Measurements from ENCODE around the gene TMEM240. TPM values are rescaled to one million over a fixed set of nuclear protein-coding genes. Genes with fewer than 3 reads are reported as not detected.
A peak's percentile ranks its signal among the peaks of the same experiment; 100 is the strongest.
"Not testable (repeated sequence)": the region's sequence is repeated elsewhere in the genome, so short reads cannot be mapped to it uniquely, and the experiment has no call there.

The TMEM240 gene
- total and polyA plus RNA-seq, 9 of the 15 experiments (the other 6 are each of a cell fraction or from before 2014, with no cell fraction given), result 0.24 to 2.0 (median 0.69) TPM; not detected in 5

- H3K9me3 ChIP-seq (replicated peaks; ENCODE audit: control insufficient read depth, insufficient read depth, low read depth, low read length); H3K36me3 ChIP-seq (ENCODE audit: control insufficient read depth, insufficient read depth, low read length); H3K79me2 ChIP-seq (ENCODE audit: control insufficient read depth, insufficient read depth, low read length); in situ Hi-C loops (cut with MboI); H3K4me3 ChIP-seq; BruUV-seq (replicated peaks); H3K27me3 ChIP-seq (ENCODE audit: control insufficient read depth in 2 of 2, insufficient read depth in 2 of 2, low read length in 2 of 2); H3K9me1 ChIP-seq (ENCODE audit: control insufficient read depth, insufficient read depth, low read length); H4K20me1 ChIP-seq (replicated peaks; ENCODE audit: control insufficient read depth, insufficient read depth, low read length); TF ChIP-seq ATF1 (CRISPR knock-in tag; IDR thresholded peaks at IDR 0.05); TOE1 (CRISPR knock-in tag; IDR thresholded peaks at IDR 0.05; ENCODE audit: borderline replicate concordance, low read depth); NR2C2 (CRISPR knock-in tag; IDR thresholded peaks at IDR 0.05): not testable (repeated sequence)
- Histone ChIP-seq H3K9ac (ENCODE audit: insufficient read depth in 1 of 2, low read depth in 2 of 2, low read length in 2 of 2) (peak overlapping the region; percentile 20 to 48; a peak in 1 of 4 replicates), H3K4me2 (ENCODE audit: insufficient read depth, low read length) (peak overlapping the region; percentile 67), H2AFZ (ENCODE audit: low read depth, low read length) (peak overlapping the region; percentile 69), H3K27ac (ENCODE audit: extremely low read depth, low read depth, low read length) (peak overlapping the region; percentile 74), H3K4me1 (replicated peaks in 1 of 2; ENCODE audit: control insufficient read depth in 2 of 2, insufficient read depth in 2 of 2, low read length in 2 of 2) (peaks cover 8 to 15% of the 10 kb centered on the region in 2 experiments; a peak in 3 of 5 replicates)
- FAIRE-seq (peak; percentile 91), DNase-seq (ENCODE audit: extremely low read depth in 1 of 4, low spot score in 3 of 4) (peak in 1 of 4 experiments; percentile 76), ATAC-seq (peak; percentile 91)
- WGBS (ENCODE audit: insufficient coverage, low coverage, missing lambda C conversion rate), result 4% methylated on average over 12 of the region's 22 CpGs
- ChIA-PET CTCF (ENCODE audit: low intra/inter-chr PET ratio) (interaction anchor here (1.4 kb wide), 1 partner anchor 156 kb away, joined by 5 read pairs; the partner anchor contains the start of gene DVL1), POLR2A (interaction anchor here (0.6 to 2.0 kb wide), 7 partner anchors 14 to 222 kb away, joined by 3 to 11 read pairs (median 3); partner anchors contain the start of gene AURKAIP1)
- intact Hi-C loops (cut with micrococcal nuclease), result loop anchor here (10.0 kb wide), 1 partner anchor 131 kb away; the partner anchor contains the start of gene AURKAIP1
- TF ChIP-seq SP1 (CRISPR knock-in tag; IDR thresholded peaks at IDR 0.05) (peak; percentile 0; the same call in 1 of the 2 replicates), ZBTB11 (CRISPR knock-in tag; IDR thresholded peaks at IDR 0.05) (peak in 1 of 3 experiments; percentile 78; a peak in 2 of 6 replicates), ATF1 (tag; IDR thresholded peaks at IDR 0.05) (peak; percentile 69), ETV1 (tag; conservative IDR thresholded peaks at IDR 0.05; ENCODE audit: low read depth) (peak; percentile 94), GABPA (tag; conservative IDR thresholded peaks at IDR 0.05; ENCODE audit: low read depth) (peak; percentile 82), TOE1 (IDR thresholded peaks at IDR 0.05; ENCODE audit: borderline replicate concordance) (peak; percentile 50; the same call in 1 of the 2 replicates), NR2C2 (tag; IDR thresholded peaks at IDR 0.05) (peak; percentile 77), POLR2A (conservative IDR thresholded peaks at IDR 0.05) (0 out of 2 replicates have a peak, but pooled peaks have one; percentile 34)
- TF ChIP-seq, protein P1, sequence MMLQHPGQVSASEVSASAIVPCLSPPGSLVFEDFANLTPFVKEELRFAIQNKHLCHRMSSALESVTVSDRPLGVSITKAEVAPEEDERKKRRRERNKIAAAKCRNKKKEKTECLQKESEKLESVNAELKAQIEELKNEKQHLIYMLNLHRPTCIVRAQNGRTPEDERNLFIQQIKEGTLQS (IDR thresholded peaks at IDR 0.05), result 0 out of 2 replicates have a peak, but pooled peaks have one; percentile 3
- TF ChIP-seq, protein P1 (CRISPR knock-in tag; conservative IDR thresholded peaks at IDR 0.05), result not testable (repeated sequence)
- TF ChIP-seq, protein P2, sequence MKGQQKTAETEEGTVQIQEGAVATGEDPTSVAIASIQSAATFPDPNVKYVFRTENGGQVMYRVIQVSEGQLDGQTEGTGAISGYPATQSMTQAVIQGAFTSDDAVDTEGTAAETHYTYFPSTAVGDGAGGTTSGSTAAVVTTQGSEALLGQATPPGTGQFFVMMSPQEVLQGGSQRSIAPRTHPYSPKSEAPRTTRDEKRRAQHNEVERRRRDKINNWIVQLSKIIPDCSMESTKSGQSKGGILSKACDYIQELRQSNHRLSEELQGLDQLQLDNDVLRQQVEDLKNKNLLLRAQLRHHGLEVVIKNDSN (CRISPR knock-in tag; IDR thresholded peaks at IDR 0.05), result peak; percentile 59; the same call in 1 of the 2 replicates
Measured at GRCh38 chr1:1505366-1505798, 35.0 kb downstream of the TMEM240 start.
